ENCODE data around the gene AIFM2. TPM values are rescaled to one million over a fixed set of nuclear protein-coding genes. Genes with fewer than 3 reads are reported as not detected.

The AIFM2 gene
- total RNA-seq, 3 donors from 2014 or later = 14.3 to 42.1 (median 33.1) TPM

GRCh38 chr10:70121281-70121949 lies 11.2 kb downstream of the AIFM2 start:
- TF ChIP-seq POLR2A (IDR thresholded peaks at IDR 0.05) = no peak
- no peak for TF ChIP-seq CTCF (IDR thresholded peaks at IDR 0.05)
- TF ChIP-seq POLR2AphosphoS5 (IDR thresholded peaks at IDR 0.05) = no peak
- Histone ChIP-seq H3K4me3 (no peak overlapping the region), H3K36me3 (no peaks in the 10 kb centered on the region), H3K27me3 (no peaks in the 10 kb centered on the region), H3K27ac (no peak overlapping the region), H3K9me3 (no peaks in the 10 kb centered on the region), H3K4me1 (no peaks in the 10 kb centered on the region)
- intact Hi-C loops (cut with DNase I; ENCODE audit: low total_unique reads) = no loop called here
- no peak for DNase-seq (ENCODE audit: low spot score in 2 of 2)

GRCh38 chr10:70120417-70120816 lies 12.2 kb downstream of the AIFM2 start:
- DNase-seq (ENCODE audit: low spot score in 2 of 2) = no peak
- intact Hi-C loops (cut with DNase I; ENCODE audit: low total_unique reads) = no loop called here
- TF ChIP-seq POLR2AphosphoS5 (IDR thresholded peaks at IDR 0.05) (no peak), POLR2A (IDR thresholded peaks at IDR 0.05) (no peak), CTCF (IDR thresholded peaks at IDR 0.05) (no peak)
- Histone ChIP-seq H3K4me1 (no peaks in the 10 kb centered on the region), H3K9me3 (no peaks in the 10 kb centered on the region), H3K27ac (peak overlapping the region in 1 of 2 donors; percentile 13), H3K36me3 (no peaks in the 10 kb centered on the region), H3K27me3 (no peaks in the 10 kb centered on the region), H3K4me3 (no peak overlapping the region)

GRCh38 chr10:70119623-70120022 lies 13.0 kb downstream of the AIFM2 start:
- H3K4me1 ChIP-seq = no peaks in the 10 kb centered on the region
- no peak overlapping the region for H3K4me3 ChIP-seq
- TF ChIP-seq POLR2AphosphoS5 (IDR thresholded peaks at IDR 0.05) (no peak), POLR2A (IDR thresholded peaks at IDR 0.05) (no peak), CTCF (IDR thresholded peaks at IDR 0.05) (no peak)
- H3K27ac ChIP-seq = peak overlapping the region; percentile 4 to 13
- intact Hi-C loops (cut with DNase I; ENCODE audit: low total_unique reads) = no loop called here
- H3K36me3 ChIP-seq = no peaks in the 10 kb centered on the region
- no peak for DNase-seq (ENCODE audit: low spot score in 2 of 2)
- no peaks in the 10 kb centered on the region for H3K9me3 ChIP-seq
- no peaks in the 10 kb centered on the region for H3K27me3 ChIP-seq

DNA sequence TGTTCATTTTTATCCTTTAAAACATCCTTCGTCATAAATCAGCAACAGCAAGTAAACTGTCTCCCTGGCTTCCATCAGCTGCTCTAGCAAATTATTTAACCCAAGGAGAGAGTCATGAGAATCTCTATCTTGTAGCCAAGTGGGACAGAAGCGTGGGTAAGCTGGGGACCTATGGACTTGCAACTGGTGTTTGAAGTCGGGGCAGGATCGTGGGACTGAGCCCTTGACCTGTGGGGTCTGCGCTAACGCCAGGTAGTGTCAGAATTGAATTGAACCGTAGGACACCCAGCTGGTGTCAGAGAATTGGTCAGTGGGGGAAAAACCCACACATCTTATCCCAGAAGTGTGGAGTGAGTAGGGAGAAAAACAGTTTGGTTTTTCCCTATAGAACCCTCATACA lies 13.4 kb downstream of the AIFM2 start:
- Histone ChIP-seq H3K4me3 (no peak overlapping the region), H3K9me3 (no peaks in the 10 kb centered on the region), H3K4me1 (no peaks in the 10 kb centered on the region), H3K27me3 (no peaks in the 10 kb centered on the region), H3K27ac (no peak overlapping the region), H3K36me3 (no peaks in the 10 kb centered on the region)
- TF ChIP-seq POLR2AphosphoS5 (IDR thresholded peaks at IDR 0.05) (no peak), CTCF (IDR thresholded peaks at IDR 0.05) (no peak), POLR2A (IDR thresholded peaks at IDR 0.05) (no peak)
- intact Hi-C loops (cut with DNase I; ENCODE audit: low total_unique reads) = no loop called here
- no peak for DNase-seq (ENCODE audit: low spot score in 2 of 2)

DNA sequence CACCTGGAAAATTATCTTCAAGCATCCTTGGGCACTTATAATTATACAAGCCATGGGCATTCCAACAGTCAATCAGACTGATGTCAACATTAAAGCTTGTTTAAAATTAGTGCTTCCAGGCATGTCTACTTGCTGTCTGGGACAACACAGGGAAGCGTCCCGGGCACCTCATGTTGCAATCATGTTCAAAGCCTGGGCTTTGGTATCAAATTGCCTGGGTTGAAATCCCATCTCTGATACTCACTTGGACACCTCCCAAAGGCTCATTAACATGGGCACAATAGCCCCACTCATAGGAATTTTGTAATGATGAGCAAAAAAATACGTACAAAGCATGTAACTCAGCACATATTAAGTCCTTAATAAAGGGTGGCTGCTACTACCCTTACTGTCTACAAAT lies 14.4 kb downstream of the AIFM2 start:
- TF ChIP-seq POLR2A (IDR thresholded peaks at IDR 0.05) (no peak), POLR2AphosphoS5 (IDR thresholded peaks at IDR 0.05) (no peak), CTCF (IDR thresholded peaks at IDR 0.05) (no peak)
- H3K9me3 ChIP-seq = no peaks in the 10 kb centered on the region
- H3K27me3 ChIP-seq = no peaks in the 10 kb centered on the region
- no peaks in the 10 kb centered on the region for H3K4me1 ChIP-seq
- no peak overlapping the region for H3K27ac ChIP-seq
- no peak for DNase-seq (ENCODE audit: low spot score in 2 of 2)
- no peaks in the 10 kb centered on the region for H3K36me3 ChIP-seq
- intact Hi-C loops (cut with DNase I; ENCODE audit: low total_unique reads) = no loop called here
- no peak overlapping the region for H3K4me3 ChIP-seq
